Activated CD8-positive, alpha-beta T cell treated with anti-CD3 and anti-CD28 coated beads for 36 hours (primary cell): Measurements from ENCODE around the gene RFTN1. TPM values are rescaled to one million over a fixed set of nuclear protein-coding genes. Genes with fewer than 3 reads are reported as not detected.

Experiments used
- ATAC-seq: fragments of 200-7000 bp; cut with Tn5 transposase; one replicate; pipeline ENCODE4 v1.10.0; 2021; ENCODE audit warnings: mild to moderate bottlenecking, moderate library complexity
- CTCF ChIA-PET: fragments of 350-600 bp; sonication (Branson Sonifier 250); formaldehyde crosslinking; loops from one replicate; lab custom pipeline; 2021; ENCODE audit warnings: antibody characterized with exemption; lab: Charles Lee
- POLR2A ChIA-PET: fragments of 350-600 bp; sonication (Branson Sonifier 250); formaldehyde crosslinking; loops from one replicate; lab custom pipeline; 2021; ENCODE audit warnings: antibody characterized with exemption; lab: Charles Lee
- DNase-seq: peaks from one replicate; pipeline ENCODE4 v3.0.0-alpha.2; 2020
- H3K27ac Mint-ChIP-seq: one replicate; pipeline ENCODE4 v1.8.0; 2021; ENCODE audit warnings: mild to moderate bottlenecking, mixed read lengths
- H3K27me3 Mint-ChIP-seq: one replicate; pipeline ENCODE4 v1.8.0; 2021; ENCODE audit warnings: mixed read lengths
- H3K36me3 Mint-ChIP-seq: one replicate; pipeline ENCODE4 v1.8.0; 2021; ENCODE audit warnings: low read depth, mixed read lengths
- H3K4me1 Mint-ChIP-seq: one replicate; pipeline ENCODE4 v1.8.0; 2021; ENCODE audit warnings: low read depth, mixed read lengths
- H3K4me3 Mint-ChIP-seq: one replicate; pipeline ENCODE4 v1.8.0; 2021; ENCODE audit warnings: mild to moderate bottlenecking, moderate library complexity, mixed read lengths
- H3K9me3 Mint-ChIP-seq: one replicate; pipeline ENCODE4 v1.8.0; 2021; ENCODE audit warnings: mixed read lengths
- CTCF ChIP-seq: fragments of 200-600 bp; IDR thresholded peaks from one replicate; pipeline ENCODE4 v1.8.0; 2022; ENCODE audit warnings: antibody characterized with exemption, mild to moderate bottlenecking
- intact Hi-C: fragments of 100-400 bp; cut with micrococcal nuclease; formaldehyde crosslinking; loops from one replicate; pipeline ENCODE4 v1.10.0; 2022
- total RNA-seq, 2 experiments: library from RNA; stranded (reverse); gene quantifications; one replicate each; pipeline ENCODE4 v1.2.3, GENCODE V29; 2021

The RFTN1 gene
- total RNA-seq, 2 experiments from 2014 or later, result 113 to 125 TPM

- ChIA-PET CTCF (interaction anchor here (1.3 to 2.0 kb wide), 3 partner anchors 17 to 213 kb away, joined by 3 to 8 read pairs (median 3); no protein-coding TSS in a partner anchor), POLR2A (interaction anchor here (1.0 to 1.3 kb wide), 2 partner anchors 16 to 173 kb away, joined by 4 read pairs; no protein-coding TSS in a partner anchor)
- intact Hi-C loops, result no loop called here
- peak overlapping the region; percentile 64 for H3K27ac Mint-ChIP-seq
- ATAC-seq (no peak), DNase-seq (no peak)
- TF ChIP-seq CTCF, result no peak
- H3K9me3 Mint-ChIP-seq, result peaks cover 12% of the 10 kb centered on the region
- peaks cover 51% of the 10 kb centered on the region for H3K4me1 Mint-ChIP-seq
- peaks cover 78% of the 10 kb centered on the region for H3K36me3 Mint-ChIP-seq
- no peaks in the 10 kb centered on the region for H3K27me3 Mint-ChIP-seq
- H3K4me3 Mint-ChIP-seq, result no peak overlapping the region
These were observed 176.7 kb downstream of the RFTN1 start for GRCh38 chr3:16336825-16337224.

- Mint-ChIP-seq H3K4me3 (no peak overlapping the region), H3K36me3 (peaks cover 83% of the 10 kb centered on the region), H3K27me3 (no peaks in the 10 kb centered on the region), H3K4me1 (peaks cover 55% of the 10 kb centered on the region), H3K27ac (peak overlapping the region; percentile 85), H3K9me3 (peaks cover 18% of the 10 kb centered on the region)
- DNase-seq, result no peak
- ChIA-PET CTCF (interaction anchor here (1.3 to 2.0 kb wide), 2 partner anchors 16 to 212 kb away, joined by 3 to 8 read pairs; no protein-coding TSS in a partner anchor), POLR2A (interaction anchor here (0.8 to 1.5 kb wide), 3 partner anchors 15 to 176 kb away, joined by 3 to 4 read pairs (median 4); partner anchors contain the start of genes DPH3 and OXNAD1)
- ATAC-seq, result no peak
- intact Hi-C loops, result no loop called here
- no peak for TF ChIP-seq CTCF
These were observed 177.5 kb downstream of the RFTN1 start for GRCh38 chr3:16335772-16336645.

GRCh38 chr3:16335333-16335732 is 178.2 kb downstream of the RFTN1 start:
- Mint-ChIP-seq H3K9me3 (peaks cover 20% of the 10 kb centered on the region), H3K27me3 (no peaks in the 10 kb centered on the region), H3K36me3 (peaks cover 85% of the 10 kb centered on the region), H3K4me1 (peaks cover 50% of the 10 kb centered on the region), H3K4me3 (no peak overlapping the region), H3K27ac (peak overlapping the region; percentile 85)
- no peak for TF ChIP-seq CTCF
- CTCF ChIA-PET, result interaction anchor here (2.0 kb wide), 1 partner anchor 16 kb away, joined by 8 read pairs; no protein-coding TSS in a partner anchor
- ATAC-seq (no peak), DNase-seq (no peak)
- POLR2A ChIA-PET, result interaction anchor here (1.5 kb wide), 1 partner anchor 71 kb away, joined by 4 read pairs; the partner anchor contains the start of genes DPH3 and OXNAD1
- intact Hi-C loops, result no loop called here

- DNase-seq, result no peak
- ChIA-PET POLR2A (interaction anchor here (0.7 to 1.5 kb wide), 3 partner anchors 10 to 70 kb away, joined by 3 to 4 read pairs (median 4); partner anchors contain the start of genes DPH3 and OXNAD1), CTCF (no interaction called here)
- Mint-ChIP-seq H3K4me3 (no peak overlapping the region), H3K27ac (peak overlapping the region; percentile 85), H3K4me1 (peaks cover 46% of the 10 kb centered on the region), H3K9me3 (peaks cover 20% of the 10 kb centered on the region), H3K27me3 (no peaks in the 10 kb centered on the region), H3K36me3 (peaks cover 85% of the 10 kb centered on the region)
- intact Hi-C loops, result no loop called here
- no peak for ATAC-seq
- no peak for TF ChIP-seq CTCF
These were observed 178.6 kb downstream of the RFTN1 start for GRCh38 chr3:16334909-16335308.
